Measurements from ENCODE around the gene FUZ. TPM values are rescaled to one million over a fixed set of nuclear protein-coding genes. Genes with fewer than 3 reads are reported as not detected.

The FUZ gene
- total and polyA plus RNA-seq, 2 donors (not counting 1 experiment from before 2014, with no cell fraction given), result 30.2 to 31.5 TPM

DNA sequence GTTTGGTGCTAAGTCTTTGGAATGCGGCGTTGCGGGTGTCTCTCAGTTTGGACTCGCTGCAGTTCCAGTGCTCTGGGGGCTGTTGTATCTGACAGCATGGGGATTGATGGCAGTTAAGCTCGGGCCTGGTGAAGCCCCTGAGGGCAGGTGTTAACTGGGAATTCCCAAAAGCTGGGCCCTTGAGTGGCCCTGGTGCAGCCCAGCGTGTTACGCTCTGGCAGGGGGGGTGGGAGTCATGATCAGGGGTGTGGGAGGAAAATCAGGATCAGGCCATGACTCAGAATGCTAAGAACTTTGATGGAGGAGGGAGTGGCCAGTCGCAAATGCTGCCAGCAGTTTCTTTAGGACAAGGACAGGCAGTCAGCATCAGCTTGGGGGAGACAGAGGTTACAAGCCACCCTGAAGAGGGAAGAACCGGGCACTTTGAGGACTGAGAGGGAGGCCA is 26.7 kb downstream of the FUZ start:
- H3K79me2 ChIP-seq (ENCODE audit: control insufficient read depth, insufficient read depth, low read length), result peaks cover 42% of the 10 kb centered on the region
- TF ChIP-seq, protein P1, sequence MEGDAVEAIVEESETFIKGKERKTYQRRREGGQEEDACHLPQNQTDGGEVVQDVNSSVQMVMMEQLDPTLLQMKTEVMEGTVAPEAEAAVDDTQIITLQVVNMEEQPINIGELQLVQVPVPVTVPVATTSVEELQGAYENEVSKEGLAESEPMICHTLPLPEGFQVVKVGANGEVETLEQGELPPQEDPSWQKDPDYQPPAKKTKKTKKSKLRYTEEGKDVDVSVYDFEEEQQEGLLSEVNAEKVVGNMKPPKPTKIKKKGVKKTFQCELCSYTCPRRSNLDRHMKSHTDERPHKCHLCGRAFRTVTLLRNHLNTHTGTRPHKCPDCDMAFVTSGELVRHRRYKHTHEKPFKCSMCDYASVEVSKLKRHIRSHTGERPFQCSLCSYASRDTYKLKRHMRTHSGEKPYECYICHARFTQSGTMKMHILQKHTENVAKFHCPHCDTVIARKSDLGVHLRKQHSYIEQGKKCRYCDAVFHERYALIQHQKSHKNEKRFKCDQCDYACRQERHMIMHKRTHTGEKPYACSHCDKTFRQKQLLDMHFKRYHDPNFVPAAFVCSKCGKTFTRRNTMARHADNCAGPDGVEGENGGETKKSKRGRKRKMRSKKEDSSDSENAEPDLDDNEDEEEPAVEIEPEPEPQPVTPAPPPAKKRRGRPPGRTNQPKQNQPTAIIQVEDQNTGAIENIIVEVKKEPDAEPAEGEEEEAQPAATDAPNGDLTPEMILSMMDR (IDR thresholded peaks at IDR 0.05), result no peak
- no peak for TF ChIP-seq EZH2 (IDR thresholded peaks at IDR 0.05; ENCODE audit: borderline replicate concordance, insufficient read depth, low read depth, low read length, poor library complexity, severe bottlenecking)
- no peak overlapping the region for H3K4me2 ChIP-seq (replicated peaks; ENCODE audit: low read depth, low read length, poor library complexity, severe bottlenecking)
- ChIA-PET CTCF (no interaction called here), POLR2A (no interaction called here)
- Mint-ChIP-seq H3K4me1 (peaks cover 1% of the 10 kb centered on the region), H3K27ac (no peak overlapping the region), H3K9me3 (ENCODE audit: insufficient read depth) (no peaks in the 10 kb centered on the region), H3K4me3 (no peak overlapping the region), H3K27me3 (no peaks in the 10 kb centered on the region)
- ATAC-seq (ENCODE audit: low read depth) (no peak), DNase-seq (no peak)
- H3K9me3 ChIP-seq (ENCODE audit: control extremely low read depth in 1 of 3, control insufficient read depth in 2 of 3, insufficient read depth in 1 of 3, low read length in 2 of 3), result peaks cover 0 to 3% (median 0%) of the 10 kb centered on the region in 3 donors
- peaks cover 7% of the 10 kb centered on the region for H4K20me1 ChIP-seq (ENCODE audit: control insufficient read depth, insufficient read depth, low read length, poor library complexity, severe bottlenecking)
- 91% methylated on average over 9 of the region's 9 CpGs for WGBS (ENCODE audit: insufficient coverage)
- H3K27me3 ChIP-seq (replicated peaks in 1 of 4; ENCODE audit: control extremely low read depth in 1 of 4, control insufficient read depth in 3 of 4, insufficient read depth in 4 of 4, low read length in 3 of 4), result no peaks in the 10 kb centered on the region
- H3K27ac ChIP-seq (ENCODE audit: low read length in 2 of 2), result no peak overlapping the region
- intact Hi-C loops (cut with micrococcal nuclease), result no loop called here
- peaks cover 8 to 53% of the 10 kb centered on the region in 2 experiments for H3K36me3 ChIP-seq (replicated peaks in 1 of 2; ENCODE audit: control extremely low read depth in 1 of 2, control insufficient read depth in 1 of 2, extremely low read depth in 1 of 2, insufficient read depth in 2 of 2, low read length in 1 of 2)
- H2AFZ ChIP-seq (ENCODE audit: insufficient read depth, low read depth, low read length, poor library complexity, severe bottlenecking), result no peak overlapping the region
- no peak overlapping the region for H3K4me3 ChIP-seq (ENCODE audit: control extremely low read depth in 1 of 5, extremely low read depth in 1 of 5, insufficient read depth in 1 of 5, low read depth in 2 of 5, low read length in 4 of 5)
- H3K4me1 ChIP-seq (ENCODE audit: control insufficient read depth in 2 of 2, insufficient read depth in 2 of 2, low read length in 2 of 2), result peaks cover 0 to 5% of the 10 kb centered on the region in 2 donors
- H3K9ac ChIP-seq (ENCODE audit: low read length), result no peak overlapping the region

DNA sequence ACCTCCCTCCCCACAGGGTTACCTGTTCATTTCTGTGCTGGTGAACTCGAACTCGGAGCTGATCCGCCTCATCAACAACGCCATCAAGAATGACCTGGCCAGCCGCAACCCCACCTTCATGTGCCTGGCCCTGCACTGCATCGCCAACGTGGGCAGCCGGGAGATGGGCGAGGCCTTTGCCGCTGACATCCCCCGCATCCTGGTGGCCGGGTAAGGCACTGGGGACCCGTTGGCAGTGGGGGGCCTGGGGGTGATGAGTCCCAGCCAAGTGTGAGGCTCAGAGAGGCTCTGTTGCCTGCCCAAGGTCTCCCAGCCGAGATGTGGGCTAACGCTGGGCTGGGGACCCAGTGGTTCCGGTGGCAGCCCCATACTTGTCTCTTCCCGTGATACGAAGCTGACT is 30.6 kb downstream of the FUZ start:
- Mint-ChIP-seq H3K9me3 (ENCODE audit: insufficient read depth) (no peaks in the 10 kb centered on the region), H3K4me1 (peaks cover 23% of the 10 kb centered on the region)

More for the DNA sequence above, 30.6 kb downstream of the FUZ start:
- no peak overlapping the region for H3K4me2 ChIP-seq (replicated peaks; ENCODE audit: low read depth, low read length, poor library complexity, severe bottlenecking)
- H3K27ac ChIP-seq (ENCODE audit: low read length in 2 of 2), result no peak overlapping the region
- peaks cover 17 to 25% of the 10 kb centered on the region in 2 donors for H3K4me1 ChIP-seq (ENCODE audit: control insufficient read depth in 2 of 2, insufficient read depth in 2 of 2, low read length in 2 of 2)
- intact Hi-C loops (cut with micrococcal nuclease), result no loop called here
- H3K79me2 ChIP-seq (ENCODE audit: control insufficient read depth, insufficient read depth, low read length), result peaks cover 35% of the 10 kb centered on the region
- Mint-ChIP-seq H3K4me3 (no peak overlapping the region), H3K27ac (no peak overlapping the region), H3K27me3 (no peaks in the 10 kb centered on the region)
- DNase-seq (no peak), ATAC-seq (ENCODE audit: low read depth) (no peak)
- 99% methylated on average over 18 of the region's 18 CpGs for WGBS (ENCODE audit: insufficient coverage)
- H3K9ac ChIP-seq (ENCODE audit: low read length), result no peak overlapping the region
- CTCF ChIA-PET, result no interaction called here
- no peaks in the 10 kb centered on the region for H4K20me1 ChIP-seq (ENCODE audit: control insufficient read depth, insufficient read depth, low read length, poor library complexity, severe bottlenecking)
- H3K9me3 ChIP-seq (ENCODE audit: control extremely low read depth in 1 of 3, control insufficient read depth in 2 of 3, insufficient read depth in 1 of 3, low read length in 2 of 3), result no peaks in the 10 kb centered on the region
- H3K36me3 ChIP-seq (replicated peaks in 1 of 2; ENCODE audit: control extremely low read depth in 1 of 2, control insufficient read depth in 1 of 2, extremely low read depth in 1 of 2, insufficient read depth in 2 of 2, low read length in 1 of 2), result peaks cover 8 to 31% of the 10 kb centered on the region in 2 experiments
- H2AFZ ChIP-seq (ENCODE audit: insufficient read depth, low read depth, low read length, poor library complexity, severe bottlenecking), result no peak overlapping the region
- no peak overlapping the region for H3K4me3 ChIP-seq (ENCODE audit: control extremely low read depth in 1 of 5, extremely low read depth in 1 of 5, insufficient read depth in 1 of 5, low read depth in 2 of 5, low read length in 4 of 5)
- POLR2A ChIA-PET, result no interaction called here
- no peaks in the 10 kb centered on the region for H3K27me3 ChIP-seq (replicated peaks in 1 of 4; ENCODE audit: control extremely low read depth in 1 of 4, control insufficient read depth in 3 of 4, insufficient read depth in 4 of 4, low read length in 3 of 4)
- TF ChIP-seq, protein P1 (IDR thresholded peaks at IDR 0.05), result no peak
- no peak for TF ChIP-seq EZH2 (IDR thresholded peaks at IDR 0.05; ENCODE audit: borderline replicate concordance, insufficient read depth, low read depth, low read length, poor library complexity, severe bottlenecking)
